Stimulated activated CD8-positive, alpha-beta memory T cell treated with anti-CD3 and anti-CD28 coated beads, Interleukin-4, amount 100 ng/mL, for 1 hour (primary cell): ENCODE data around the gene MRPL24.
"Not testable (repeated sequence)": the region's sequence is repeated elsewhere in the genome, so short reads cannot be mapped to it uniquely, and the experiment has no call there.

Source experiments
- DNase-seq, 2 donors: peaks; one replicate each; pipeline ENCODE4 v3.0.0-alpha.2; 2020; ENCODE audit warnings: low read depth in 2 of 2, low spot score in 1 of 2

Gene MRPL24

DNA sequence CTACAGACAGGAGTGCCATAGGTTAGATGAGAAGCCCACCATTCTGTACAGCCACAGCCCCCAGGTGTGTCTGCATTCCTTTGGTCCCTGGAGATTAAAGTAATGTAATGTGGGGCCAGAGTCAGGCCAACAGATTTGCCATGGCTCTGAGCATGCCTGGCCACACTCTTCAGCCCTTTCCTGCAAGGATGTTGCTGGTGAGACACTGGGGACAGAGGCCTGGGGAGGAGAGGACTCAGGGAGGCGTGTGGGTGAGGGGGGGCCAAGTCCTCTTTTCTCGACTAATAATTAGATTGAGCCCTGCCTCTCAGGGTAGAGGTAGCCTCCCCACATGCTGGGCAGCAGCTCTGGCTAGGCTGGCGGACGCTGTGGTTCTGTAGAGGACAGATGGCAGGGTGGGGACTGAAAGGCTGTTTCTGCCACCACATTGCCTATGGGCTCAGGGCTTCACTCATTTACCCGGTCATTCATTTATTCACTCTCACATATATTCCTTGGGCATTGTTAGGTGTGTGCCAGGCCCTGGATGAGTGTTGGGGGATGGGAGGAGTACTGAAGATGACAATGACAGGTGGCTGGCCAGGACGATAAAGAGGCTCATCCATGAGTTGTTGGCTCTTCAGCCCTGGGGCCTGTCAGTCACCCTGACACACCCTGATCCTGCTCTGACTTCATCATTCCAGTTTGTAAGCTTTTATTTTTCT is 19.4 kb upstream of the MRPL24 start:
- DNase-seq, result no peak

DNA sequence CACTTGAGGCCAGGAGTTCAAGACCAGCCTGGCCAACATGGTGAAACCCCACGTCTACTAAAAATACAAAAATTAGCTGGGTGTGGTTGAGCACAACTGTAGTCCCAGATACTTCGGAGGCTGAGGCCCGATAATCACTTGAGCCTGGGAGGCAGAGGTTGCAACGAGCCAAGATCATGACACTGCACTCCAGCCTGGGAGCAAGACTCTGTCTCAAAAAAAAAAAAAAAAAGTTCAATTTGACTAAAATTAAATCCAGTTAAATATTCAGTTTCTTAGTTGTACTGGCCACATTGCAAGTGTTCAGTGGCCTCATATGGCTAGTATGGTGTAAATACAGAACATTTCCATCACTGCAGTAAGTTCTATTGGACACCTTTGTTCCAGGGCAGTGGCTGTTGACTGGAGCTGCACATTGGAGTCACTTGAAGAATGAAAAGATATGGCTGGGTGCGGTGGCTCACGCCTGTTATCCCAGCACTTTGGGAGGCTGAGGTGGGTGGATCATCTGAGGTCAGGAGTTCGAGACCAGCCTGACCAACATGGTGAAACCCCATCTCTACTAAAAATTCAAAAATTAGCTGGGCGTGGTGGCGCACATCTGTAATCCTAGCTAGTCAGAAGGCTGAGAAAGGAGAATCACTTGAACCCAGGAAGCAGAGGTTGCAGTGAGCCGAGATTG is 16.8 kb upstream of the MRPL24 start:
- not testable (repeated sequence) for DNase-seq

DNA sequence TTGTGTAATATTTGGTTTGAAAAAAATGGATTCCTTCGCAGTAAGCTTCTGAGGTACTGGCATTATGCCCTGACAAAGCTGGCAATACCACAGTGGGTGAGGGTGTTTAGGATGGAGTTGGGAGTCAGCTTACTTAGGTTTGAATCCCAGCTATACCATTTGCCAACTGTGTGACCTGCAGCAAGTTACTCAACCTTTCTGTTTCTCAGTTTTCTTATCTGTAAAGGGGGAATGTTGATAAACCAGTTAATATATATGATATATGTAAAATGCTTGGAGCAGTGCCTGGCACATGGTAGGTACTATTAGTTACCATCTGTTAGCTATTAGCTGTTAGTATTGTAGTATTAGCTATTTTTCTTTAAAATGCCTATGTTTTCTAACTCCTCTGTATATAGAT is 15.5 kb upstream of the MRPL24 start:
- DNase-seq, result no peak

DNA sequence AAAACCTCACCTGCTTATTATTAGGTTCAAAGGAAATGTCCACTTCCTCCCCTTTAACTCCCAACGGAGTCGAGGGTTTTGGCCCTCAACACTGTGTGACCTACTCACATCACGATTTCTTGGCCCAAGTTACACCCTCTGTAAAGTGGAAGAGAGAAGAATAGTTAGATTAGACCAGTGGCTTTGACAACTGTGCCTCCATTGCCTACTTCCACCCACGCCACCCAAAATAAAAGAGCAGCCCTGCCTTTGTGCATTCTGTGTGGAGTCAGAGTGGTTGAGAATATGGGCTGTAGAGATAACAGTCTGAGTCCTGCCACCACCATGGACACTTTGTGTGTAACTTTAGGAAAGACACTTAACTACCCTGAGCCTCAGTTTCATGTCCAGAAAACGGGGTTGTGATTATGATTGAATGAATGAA is 14.7 kb upstream of the MRPL24 start:
- DNase-seq, result no peak

- no peak for DNase-seq
Observed at GRCh38 chr1:156754219-156754618, 13.3 kb upstream of the MRPL24 start.

GRCh38 chr1:156752843-156753482 is 12.1 kb upstream of the MRPL24 start:
- no peak for DNase-seq

- peak; percentile 94 to 96 for DNase-seq
Observed at GRCh38 chr1:156751757-156752481, 11.0 kb upstream of the MRPL24 start.

DNA sequence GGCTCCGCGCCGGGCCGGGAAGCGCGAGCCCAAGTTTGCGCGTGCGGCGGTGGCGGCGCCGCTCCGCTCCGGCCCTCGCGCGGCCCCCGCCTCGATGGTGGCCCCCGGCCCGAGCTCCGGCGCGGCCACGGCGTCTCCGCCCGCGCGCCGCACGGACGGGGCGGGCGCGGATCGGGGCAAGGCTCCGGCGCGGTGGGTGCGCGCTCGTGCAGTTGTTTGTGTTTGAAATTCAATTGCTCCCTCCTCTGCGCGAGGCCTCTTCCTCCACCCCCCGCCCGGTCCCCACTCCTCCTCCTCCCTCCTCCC is 10.5 kb upstream of the MRPL24 start, which contains the start of gene HDGF:
HDGF (minus strand) TSS at position 225 of the 306 bp plus-strand sequence. CDS start 246 bp downstream, outside the sequence.
- DNase-seq, result no peak

DNA sequence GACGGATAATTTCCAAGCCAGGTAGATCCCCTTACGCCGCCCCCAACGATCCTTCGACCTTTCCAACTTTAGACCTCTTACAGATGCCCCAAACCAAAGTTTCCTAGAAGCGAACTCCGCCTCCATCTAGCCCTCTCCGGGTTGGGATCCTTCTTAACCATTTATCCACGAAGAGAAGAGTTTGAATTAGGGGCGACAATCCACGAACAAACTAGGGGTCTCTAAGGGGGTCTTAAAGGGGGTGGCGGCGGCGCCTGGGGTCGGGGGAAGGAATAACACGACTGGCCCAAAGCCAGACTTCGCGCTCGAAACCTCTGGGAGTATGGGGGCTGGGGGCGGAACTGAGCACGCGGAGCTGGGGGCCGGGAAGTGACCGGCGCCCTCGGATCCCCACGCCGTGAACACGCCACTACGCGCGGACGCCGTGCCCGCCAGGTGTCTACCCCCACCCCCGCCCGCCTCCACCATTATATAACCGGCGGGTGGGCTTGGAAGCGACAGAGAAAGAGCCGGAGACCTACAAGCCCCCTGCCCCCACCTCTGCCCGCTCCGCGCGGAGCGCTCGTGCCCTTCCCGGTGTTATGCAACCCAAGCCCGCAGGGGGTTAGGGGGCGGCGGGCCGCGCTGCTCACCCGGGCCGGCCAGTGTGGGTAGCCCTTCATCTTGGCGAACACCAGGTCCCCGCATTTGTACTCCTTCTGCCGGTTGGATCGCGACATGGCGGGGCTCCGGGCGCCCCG is 10.0 kb upstream of the MRPL24 start:
- DNase-seq, result no peak

- no peak for DNase-seq
Observed at GRCh38 chr1:156750191-156750672, 9.3 kb upstream of the MRPL24 start.

DNA sequence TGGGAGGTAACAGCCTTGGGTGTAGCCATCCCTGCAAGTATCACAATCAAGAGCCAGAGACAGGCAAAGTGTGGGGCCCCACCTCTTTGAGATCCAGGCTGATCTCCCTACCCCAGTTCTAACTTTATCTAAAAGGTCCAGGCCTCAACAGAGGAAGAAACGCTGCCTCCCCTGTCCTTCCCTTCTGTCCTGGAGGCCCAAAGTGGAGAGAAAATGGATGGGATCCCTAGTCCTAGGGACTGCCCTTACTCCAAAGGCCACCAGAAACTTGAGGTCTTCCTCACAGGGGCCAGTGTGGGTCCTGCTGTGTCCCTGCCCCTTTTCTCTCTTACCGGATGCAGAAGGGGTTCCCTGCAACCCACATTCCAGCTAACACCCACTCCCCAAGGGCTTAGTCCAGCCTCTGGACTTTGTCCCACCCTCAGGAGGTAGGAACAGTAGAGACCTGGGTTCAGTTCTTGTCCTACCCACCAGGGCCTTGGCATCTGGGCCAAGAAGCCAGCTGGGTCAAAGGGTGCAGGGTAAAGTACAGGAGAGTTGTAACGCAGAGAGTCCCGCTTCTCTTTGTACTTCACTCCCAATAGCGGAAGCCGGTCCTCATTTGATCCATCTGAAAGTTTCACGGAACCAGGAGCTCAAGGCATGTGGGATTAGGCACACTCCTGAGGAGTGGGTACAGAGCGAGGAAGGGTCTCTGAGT is 8.7 kb upstream of the MRPL24 start:
- DNase-seq, result no peak

DNA sequence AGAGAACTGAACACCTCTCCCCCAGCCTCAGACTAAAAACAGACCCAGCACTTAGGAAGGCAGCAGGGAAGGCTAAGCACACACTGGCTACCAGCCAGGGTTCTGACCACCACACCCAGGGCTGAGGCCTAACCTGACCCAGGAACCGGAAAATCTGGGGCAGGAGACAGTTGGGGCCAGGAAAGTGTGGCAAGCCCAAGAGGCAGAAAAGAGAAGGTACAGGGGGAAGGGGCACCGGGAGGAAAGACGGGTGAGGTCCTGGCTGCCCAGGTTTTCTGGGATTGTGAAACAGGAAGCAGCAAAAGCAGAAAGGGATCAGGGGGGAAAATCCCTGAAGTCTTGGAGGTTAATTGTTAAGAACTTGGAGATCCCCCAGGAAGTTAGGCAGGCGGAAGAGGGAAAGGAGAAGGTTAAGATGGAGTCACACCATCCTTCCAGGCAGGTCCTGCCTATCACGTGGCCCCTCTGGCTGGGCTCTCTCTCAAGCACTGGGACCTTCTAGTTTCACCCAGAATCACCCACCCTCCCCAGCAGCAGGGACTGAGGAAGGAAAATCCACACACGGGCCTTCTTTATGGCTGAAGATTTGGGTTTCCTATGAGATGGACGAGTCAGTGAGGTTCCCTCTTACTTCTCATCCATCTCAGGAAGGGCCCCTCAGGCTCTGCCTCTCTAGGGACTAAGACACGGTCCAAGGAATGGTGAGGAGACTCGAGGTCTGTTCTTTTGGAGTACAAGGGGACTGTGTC is 8.0 kb upstream of the MRPL24 start:
- DNase-seq, result no peak

DNA sequence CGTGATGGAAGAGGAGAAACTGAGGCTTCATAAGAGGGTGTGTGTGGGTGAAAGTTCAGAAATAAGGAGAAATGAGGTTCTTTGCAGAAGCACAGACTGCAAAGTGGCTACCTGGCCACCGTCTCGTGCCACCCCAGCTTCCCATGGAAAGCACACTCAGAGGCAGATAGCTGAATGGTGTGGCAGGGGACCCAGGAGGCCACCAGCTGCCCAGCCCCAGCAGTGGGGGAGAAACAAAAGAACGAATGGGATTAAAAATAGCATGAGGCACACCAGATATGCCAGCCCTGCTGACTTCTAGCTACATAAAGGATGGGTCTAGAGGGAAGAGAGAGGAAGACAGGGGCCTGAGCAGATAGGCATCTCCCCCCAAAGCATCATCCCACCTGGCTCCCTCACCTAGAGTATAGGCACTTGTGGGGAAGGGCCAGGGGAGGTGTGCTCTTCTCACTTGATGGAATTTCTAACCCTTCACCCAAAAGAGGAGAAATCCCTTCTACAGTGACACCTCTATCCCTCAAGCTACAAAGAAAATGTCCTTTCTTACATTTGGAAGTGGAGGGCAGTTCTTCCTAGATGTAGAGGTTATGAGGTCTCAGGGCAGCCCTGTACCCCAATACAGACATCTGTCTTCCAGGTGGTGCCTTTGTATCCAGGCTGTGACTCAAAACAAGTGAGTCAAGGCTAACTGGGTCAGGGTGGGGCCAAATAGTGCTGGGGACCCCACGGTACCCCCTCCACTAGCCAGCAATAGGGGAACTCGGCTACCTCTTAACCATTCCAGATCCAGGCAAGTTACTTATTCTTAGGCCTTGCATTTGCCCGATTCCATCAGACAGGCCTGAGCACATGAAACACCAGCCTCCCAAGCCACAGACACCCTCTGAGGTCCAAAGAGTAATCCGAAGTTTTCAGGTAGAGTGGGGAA is 7.1 kb upstream of the MRPL24 start:
- DNase-seq, result no peak

DNA sequence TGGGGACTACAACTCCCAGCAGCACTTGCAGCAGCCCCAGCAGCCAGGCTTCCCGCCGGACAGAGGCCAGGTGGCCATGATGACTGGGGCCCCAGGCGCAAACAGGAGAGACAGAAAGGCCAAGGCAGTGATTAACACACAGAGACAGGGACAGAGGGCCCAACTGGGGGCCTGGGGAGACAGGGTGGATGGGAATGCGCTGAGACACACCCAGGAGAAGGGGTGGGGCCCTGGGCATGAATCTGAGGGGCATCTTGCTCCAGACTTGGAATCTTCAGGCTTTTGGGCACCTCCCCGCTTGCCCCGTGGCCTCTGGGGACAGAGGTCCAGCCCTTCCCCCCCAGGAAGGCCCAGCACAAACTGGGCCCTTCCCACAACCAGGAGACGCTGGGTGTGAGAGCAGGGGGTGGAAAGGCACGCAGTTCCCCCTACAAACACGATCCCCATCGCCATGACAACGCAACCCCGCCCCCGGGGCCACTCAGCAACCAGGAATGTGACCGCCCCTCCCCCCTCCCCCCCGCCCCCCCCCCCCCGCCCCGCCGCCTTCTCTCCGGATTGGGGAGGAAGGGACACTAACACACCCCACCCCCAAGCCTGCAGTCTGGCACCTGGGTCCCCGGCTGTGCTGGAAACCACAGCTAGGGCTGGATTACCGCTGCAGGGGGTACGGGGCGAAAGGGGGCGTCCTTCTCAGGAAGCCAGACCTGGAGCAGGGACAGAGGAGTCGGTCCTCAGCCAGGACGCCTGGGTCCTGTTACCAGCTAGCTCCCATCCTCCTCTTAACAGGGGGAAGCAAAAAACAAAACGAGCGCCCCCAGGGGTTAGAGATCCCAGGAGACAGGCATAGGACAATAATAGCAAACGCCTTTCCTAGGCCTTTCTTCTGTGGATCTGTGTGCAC is 6.1 kb upstream of the MRPL24 start:
- no peak for DNase-seq

DNA sequence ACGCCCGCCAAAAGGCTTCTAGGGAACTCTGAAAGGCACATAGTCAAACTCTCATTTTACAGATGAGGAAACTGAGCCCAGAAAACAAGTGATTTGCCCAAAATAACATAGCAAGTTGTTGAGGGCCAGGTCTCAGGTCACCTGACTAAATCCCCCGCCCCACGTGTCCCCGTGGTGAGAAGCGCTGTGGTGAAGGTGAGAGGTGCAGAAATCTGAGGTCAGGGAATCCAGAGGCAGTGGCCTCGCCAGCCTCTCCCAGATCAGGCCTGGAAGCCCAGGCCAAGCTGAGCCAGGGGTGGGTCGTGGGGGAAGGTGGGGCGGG is 5.5 kb upstream of the MRPL24 start:
- DNase-seq, result no peak

DNA sequence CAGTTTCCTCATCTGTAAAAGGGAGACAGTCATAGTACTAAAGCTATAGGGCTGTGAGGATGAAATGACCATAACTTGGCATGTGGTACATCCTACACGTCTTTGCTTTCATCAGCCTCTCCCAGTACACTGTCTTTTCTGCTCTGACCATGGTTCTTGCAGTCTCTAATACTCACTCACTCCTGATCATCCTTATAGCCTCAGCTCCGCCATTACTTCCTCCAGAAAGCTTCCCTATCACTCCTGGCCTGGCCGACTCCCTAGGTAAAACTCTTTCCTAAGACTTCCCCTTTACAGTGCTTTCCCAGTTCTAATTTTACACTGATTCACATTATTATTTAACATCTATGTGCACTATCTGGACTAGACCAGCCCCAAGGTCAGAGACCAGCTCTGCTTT is 5.0 kb upstream of the MRPL24 start:
- DNase-seq, result no peak

DNA sequence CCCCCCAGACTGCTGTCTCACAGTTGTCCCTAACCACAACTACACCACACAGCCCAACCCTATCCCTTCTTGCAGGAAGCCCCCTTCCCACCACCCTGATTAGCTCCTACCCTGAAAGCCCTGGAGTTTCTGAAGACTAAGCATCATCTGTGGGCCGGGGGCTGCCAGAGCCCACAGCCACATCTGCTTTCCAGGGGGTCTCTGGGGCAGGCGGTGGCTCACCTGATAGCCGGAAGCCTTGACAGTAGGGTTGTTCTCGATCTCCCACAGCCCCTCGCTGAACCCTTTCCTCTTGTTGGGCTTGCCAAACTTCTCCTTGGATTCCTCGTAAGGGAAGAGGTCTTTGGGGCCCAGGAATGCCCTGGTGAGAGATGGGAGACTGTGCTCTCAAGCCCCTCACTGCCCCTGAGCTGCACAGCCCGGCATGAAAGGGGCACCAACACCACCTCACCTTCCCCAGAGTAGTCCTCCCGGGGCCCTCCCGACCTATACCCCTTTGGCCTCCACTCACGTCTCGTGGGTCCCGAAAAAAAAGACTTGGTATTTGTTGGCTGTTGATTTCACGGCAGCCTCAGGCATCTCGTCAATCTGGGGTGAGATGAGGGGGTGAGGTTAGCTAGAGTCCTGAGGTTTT is 4.0 kb upstream of the MRPL24 start:
- no peak for DNase-seq
